ENCODE data around the gene ECE2.
A peak's percentile ranks its signal among the peaks of the same experiment; 100 is the strongest.

The ECE2 gene

DNA sequence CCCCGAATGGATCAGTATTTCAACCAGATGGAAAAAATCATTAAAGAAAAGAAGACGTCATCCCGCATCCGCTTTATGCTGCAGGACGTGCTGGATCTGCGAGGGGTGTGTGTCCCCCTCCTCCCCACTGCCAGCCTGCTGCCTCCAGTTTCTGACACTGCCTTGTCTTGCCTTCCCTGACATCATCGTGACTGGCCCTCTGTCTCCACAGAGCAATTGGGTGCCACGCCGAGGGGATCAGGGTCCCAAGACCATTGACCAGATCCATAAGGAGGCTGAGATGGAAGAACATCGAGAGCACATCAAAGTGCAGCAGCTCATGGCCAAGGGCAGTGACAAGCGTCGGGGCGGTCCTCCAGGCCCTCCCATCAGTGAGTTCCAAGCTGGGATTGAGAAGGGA, 49.4 kb downstream of the ECE2 start:
- Histone ChIP-seq H3K4me3 (ENCODE audit: insufficient read depth, low read depth, low read length) (no peak overlapping the region), H3K36me3 (ENCODE audit: control insufficient read depth, insufficient read depth, low read length) (peaks cover 92% of the 10 kb centered on the region), H3K4me1 (ENCODE audit: control insufficient read depth, insufficient read depth, low read length) (no peaks in the 10 kb centered on the region), H3K9me3 (ENCODE audit: control insufficient read depth, low read length) (no peaks in the 10 kb centered on the region), H3K27ac (ENCODE audit: insufficient read depth, low read depth, low read length, poor library complexity, severe bottlenecking) (no peak overlapping the region), H3K27me3 (ENCODE audit: control insufficient read depth, insufficient read depth, low read length, poor library complexity, severe bottlenecking) (no peaks in the 10 kb centered on the region)
- 94 to 95% methylated on average over 13 of the region's 13 CpGs for WGBS, 2 experiments

DNA sequence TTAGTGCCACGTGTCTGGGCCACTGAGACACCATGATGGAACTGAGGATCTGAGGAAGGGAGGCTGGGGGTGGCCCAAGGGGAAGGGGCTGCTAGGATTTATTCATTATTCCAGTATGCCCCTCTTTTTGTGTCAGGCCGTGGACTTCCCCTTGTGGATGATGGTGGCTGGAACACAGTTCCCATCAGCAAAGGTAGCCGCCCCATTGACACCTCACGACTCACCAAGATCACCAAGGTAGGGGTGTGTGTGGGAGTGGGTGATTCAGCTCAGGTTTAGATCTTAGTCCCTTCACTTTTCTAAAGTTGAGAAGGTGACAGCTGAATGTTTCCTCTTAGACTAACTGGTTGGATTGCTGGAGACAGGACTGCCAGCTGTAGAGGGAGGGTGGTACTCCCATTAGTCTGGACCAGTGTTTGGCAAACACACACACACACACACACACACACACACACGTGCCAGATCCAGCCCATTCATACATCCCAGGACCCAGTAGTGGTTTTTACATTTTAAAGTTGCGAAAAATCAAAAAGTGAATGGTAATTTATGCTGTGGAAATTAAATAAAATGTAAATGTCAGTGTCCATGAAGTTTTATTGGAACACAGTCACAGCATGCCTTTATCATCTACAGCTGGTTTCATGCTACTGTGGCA, 50.0 kb downstream of the ECE2 start:
- Histone ChIP-seq H3K36me3 (ENCODE audit: control insufficient read depth, insufficient read depth, low read length) (peaks cover 86% of the 10 kb centered on the region), H3K9me3 (ENCODE audit: control insufficient read depth, low read length) (no peaks in the 10 kb centered on the region), H3K4me3 (ENCODE audit: insufficient read depth, low read depth, low read length) (no peak overlapping the region), H3K27me3 (ENCODE audit: control insufficient read depth, insufficient read depth, low read length, poor library complexity, severe bottlenecking) (no peaks in the 10 kb centered on the region), H3K4me1 (ENCODE audit: control insufficient read depth, insufficient read depth, low read length) (no peaks in the 10 kb centered on the region), H3K27ac (ENCODE audit: insufficient read depth, low read depth, low read length, poor library complexity, severe bottlenecking) (no peak overlapping the region)
- WGBS, 2 experiments, result 97 to 98% methylated on average over 5 to 6 of the region's 6 CpGs

DNA sequence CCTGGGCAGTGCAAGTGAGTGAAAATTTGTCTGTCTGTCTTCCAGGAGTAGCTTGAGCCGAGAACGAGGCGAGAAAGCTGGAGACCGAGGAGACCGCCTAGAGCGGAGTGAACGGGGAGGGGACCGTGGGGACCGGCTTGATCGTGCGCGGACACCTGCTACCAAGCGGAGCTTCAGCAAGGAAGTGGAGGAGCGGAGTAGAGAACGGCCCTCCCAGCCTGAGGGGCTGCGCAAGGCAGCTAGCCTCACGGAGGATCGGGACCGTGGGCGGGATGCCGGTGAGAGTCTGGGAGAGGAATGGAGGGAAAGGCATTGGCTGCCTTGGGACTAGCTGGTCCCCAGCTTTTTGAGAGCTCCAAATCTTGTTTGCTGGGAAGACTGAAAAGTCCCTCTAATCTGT, 51.3 kb downstream of the ECE2 start:
- Histone ChIP-seq H3K27ac (ENCODE audit: insufficient read depth, low read depth, low read length, poor library complexity, severe bottlenecking) (no peak overlapping the region), H3K9me3 (ENCODE audit: control insufficient read depth, low read length) (no peaks in the 10 kb centered on the region), H3K36me3 (ENCODE audit: control insufficient read depth, insufficient read depth, low read length) (peaks cover 84% of the 10 kb centered on the region), H3K4me3 (ENCODE audit: insufficient read depth, low read depth, low read length) (no peak overlapping the region), H3K4me1 (ENCODE audit: control insufficient read depth, insufficient read depth, low read length) (no peaks in the 10 kb centered on the region), H3K27me3 (ENCODE audit: control insufficient read depth, insufficient read depth, low read length, poor library complexity, severe bottlenecking) (no peaks in the 10 kb centered on the region)
- 97 to 98% methylated on average over 21 of the region's 21 CpGs for WGBS, 2 experiments

DNA sequence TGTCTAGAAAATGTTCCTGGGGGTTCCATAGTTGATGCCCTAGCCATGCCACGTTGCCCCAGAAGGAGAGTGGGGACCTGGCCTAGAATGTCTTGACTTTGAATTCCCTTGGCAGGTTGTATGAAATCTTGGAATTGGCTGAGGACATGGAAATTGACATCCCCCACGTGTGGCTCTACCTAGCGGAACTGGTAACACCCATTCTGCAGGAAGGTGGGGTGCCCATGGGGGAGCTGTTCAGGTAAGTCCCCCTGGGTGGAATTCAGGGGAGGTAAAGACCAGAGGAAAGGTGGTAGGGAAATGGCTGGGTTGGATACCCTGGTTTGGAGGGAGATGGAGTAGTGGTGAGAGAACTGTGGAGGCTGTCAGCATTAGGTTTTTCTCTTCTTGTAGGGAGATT, 52.7 kb downstream of the ECE2 start:
- WGBS, 2 experiments, result 64 to 65% methylated on average over 3 of the region's 3 CpGs
- Histone ChIP-seq H3K36me3 (ENCODE audit: control insufficient read depth, insufficient read depth, low read length) (peaks cover 84% of the 10 kb centered on the region), H3K4me1 (ENCODE audit: control insufficient read depth, insufficient read depth, low read length) (no peaks in the 10 kb centered on the region), H3K27ac (ENCODE audit: insufficient read depth, low read depth, low read length, poor library complexity, severe bottlenecking) (no peak overlapping the region), H3K27me3 (ENCODE audit: control insufficient read depth, insufficient read depth, low read length, poor library complexity, severe bottlenecking) (no peaks in the 10 kb centered on the region), H3K9me3 (ENCODE audit: control insufficient read depth, low read length) (no peaks in the 10 kb centered on the region), H3K4me3 (ENCODE audit: insufficient read depth, low read depth, low read length) (no peak overlapping the region)

DNA sequence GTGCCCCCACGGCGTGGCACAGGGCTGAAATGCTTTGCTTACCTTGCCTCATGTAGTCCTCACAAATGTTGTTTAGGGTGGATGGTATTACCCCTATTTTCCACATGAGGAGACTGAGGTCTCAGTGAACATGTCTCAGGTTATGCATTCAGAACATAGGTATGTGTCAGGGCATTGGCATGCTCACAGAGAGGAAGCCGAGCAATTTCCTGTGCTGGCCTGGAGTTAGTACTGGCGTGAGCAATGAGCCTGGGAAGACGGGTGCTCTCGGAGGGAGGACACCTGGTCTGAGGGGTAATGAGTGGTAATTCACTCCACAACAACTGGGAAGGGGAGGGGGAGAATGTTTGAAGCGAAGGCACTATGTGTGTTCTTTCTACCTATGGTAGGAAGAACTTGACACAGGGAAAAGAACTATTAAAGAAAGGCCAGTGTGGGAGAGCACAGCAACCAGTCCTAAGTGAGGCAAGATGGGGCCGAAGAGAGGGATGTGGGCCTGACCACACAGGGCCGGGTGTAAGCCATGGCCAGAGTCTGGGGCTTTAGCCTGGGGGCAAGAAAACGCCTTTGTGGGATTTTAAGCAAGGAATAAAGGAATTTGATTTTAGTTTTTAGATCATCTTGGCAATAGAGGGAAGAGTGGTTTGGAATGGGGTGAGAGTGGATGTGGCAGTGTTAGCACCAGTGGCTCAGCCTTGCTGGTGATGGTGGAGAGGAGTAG, 56.7 kb downstream of the ECE2 start:
- Histone ChIP-seq H3K9me3 (ENCODE audit: control insufficient read depth, low read length) (no peaks in the 10 kb centered on the region), H3K36me3 (ENCODE audit: control insufficient read depth, insufficient read depth, low read length) (peaks cover 52% of the 10 kb centered on the region), H3K4me3 (ENCODE audit: insufficient read depth, low read depth, low read length) (no peak overlapping the region), H3K4me1 (ENCODE audit: control insufficient read depth, insufficient read depth, low read length) (peaks cover 12% of the 10 kb centered on the region), H3K27ac (ENCODE audit: insufficient read depth, low read depth, low read length, poor library complexity, severe bottlenecking) (no peak overlapping the region), H3K27me3 (ENCODE audit: control insufficient read depth, insufficient read depth, low read length, poor library complexity, severe bottlenecking) (no peaks in the 10 kb centered on the region)
- WGBS, 2 experiments, result 94 to 96% methylated on average over 10 of the region's 10 CpGs

DNA sequence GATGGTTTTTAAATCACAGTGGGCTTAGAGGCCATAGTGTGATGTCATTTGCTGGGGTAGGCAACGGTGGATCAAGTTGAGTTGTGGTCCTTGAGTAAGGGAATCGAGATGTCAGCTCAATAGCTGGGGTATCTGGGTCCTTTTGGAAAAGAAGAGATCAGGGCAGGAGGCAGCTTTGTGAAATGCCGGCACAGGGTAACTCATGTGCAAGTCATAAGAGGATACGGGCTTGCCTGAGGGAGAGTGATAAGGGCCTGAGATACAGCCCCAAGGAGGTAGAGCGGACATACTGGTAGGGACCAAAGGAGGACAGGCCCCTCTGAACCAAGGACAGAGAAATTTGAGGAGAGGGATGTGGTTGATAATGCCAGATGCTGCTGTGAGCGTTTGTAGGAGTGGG, 57.4 kb downstream of the ECE2 start:
- H3K27ac ChIP-seq (ENCODE audit: insufficient read depth, low read depth, low read length, poor library complexity, severe bottlenecking), result no peak overlapping the region
- peaks cover 46% of the 10 kb centered on the region for H3K36me3 ChIP-seq (ENCODE audit: control insufficient read depth, insufficient read depth, low read length)
- H3K4me1 ChIP-seq (ENCODE audit: control insufficient read depth, insufficient read depth, low read length), result peaks cover 16% of the 10 kb centered on the region

DNA sequence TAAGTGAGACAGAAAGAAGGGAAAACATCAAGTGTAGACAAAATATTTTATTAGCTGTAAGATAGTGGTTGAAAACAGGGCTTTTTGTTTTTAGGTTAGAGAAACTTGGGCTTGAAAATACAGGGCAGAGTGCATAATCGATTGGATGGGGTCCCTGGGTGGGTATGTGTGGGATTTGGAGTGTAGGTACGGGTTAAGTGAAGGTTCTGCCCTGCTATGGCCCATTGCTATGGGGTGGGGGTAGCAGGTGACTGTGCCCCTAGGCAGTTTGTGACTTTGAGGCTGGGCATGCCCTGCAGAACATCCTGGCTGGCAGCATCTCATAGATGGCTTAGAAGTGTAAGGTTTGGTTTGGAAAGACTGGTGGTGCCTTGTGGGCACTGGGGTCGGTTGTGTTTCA, 57.9 kb downstream of the ECE2 start:
- Histone ChIP-seq H3K36me3 (ENCODE audit: control insufficient read depth, insufficient read depth, low read length) (peaks cover 41% of the 10 kb centered on the region), H3K4me1 (ENCODE audit: control insufficient read depth, insufficient read depth, low read length) (peaks cover 22% of the 10 kb centered on the region), H3K27me3 (ENCODE audit: control insufficient read depth, insufficient read depth, low read length, poor library complexity, severe bottlenecking) (no peaks in the 10 kb centered on the region), H3K27ac (ENCODE audit: insufficient read depth, low read depth, low read length, poor library complexity, severe bottlenecking) (no peak overlapping the region), H3K4me3 (ENCODE audit: insufficient read depth, low read depth, low read length) (no peak overlapping the region), H3K9me3 (ENCODE audit: control insufficient read depth, low read length) (no peaks in the 10 kb centered on the region)
- WGBS, 2 experiments, result 91 to 94% methylated on average over 3 of the region's 3 CpGs

More for the DNA sequence above, 57.4 kb downstream of the ECE2 start:
- H3K9me3 ChIP-seq (ENCODE audit: control insufficient read depth, low read length), result no peaks in the 10 kb centered on the region
- no peaks in the 10 kb centered on the region for H3K27me3 ChIP-seq (ENCODE audit: control insufficient read depth, insufficient read depth, low read length, poor library complexity, severe bottlenecking)
- 95 to 96% methylated on average over 6 of the region's 6 CpGs for WGBS, 2 experiments
- no peak overlapping the region for H3K4me3 ChIP-seq (ENCODE audit: insufficient read depth, low read depth, low read length)

DNA sequence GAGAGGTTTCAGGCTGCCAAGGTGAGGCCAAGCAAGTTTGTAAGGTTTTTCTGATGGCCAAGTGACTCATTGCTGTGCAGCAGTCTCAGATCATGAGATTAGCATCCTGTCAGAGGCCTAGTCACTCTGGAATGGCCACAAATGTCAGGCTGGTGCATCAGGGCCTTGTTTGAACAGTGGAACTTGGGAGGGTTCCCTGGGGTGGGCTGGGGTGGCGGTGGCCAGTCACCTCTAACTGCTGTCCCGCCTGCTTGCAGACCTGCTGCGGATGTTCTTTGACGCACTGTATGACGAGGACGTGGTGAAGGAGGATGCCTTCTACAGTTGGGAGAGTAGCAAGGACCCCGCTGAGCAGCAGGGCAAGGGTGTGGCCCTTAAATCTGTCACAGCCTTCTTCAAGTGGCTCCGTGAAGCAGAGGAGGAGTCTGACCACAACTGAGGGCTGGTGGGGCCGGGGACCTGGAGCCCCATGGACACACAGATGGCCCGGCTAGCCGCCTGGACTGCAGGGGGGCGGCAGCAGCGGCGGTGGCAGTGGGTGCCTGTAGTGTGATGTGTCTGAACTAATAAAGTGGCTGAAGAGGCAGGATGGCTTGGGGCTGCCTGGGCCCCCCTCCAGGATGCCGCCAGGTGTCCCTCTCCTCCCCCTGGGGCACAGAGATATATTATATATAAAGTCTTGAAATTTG, 58.8 kb downstream of the ECE2 start:
- Histone ChIP-seq H3K4me3 (ENCODE audit: insufficient read depth, low read depth, low read length) (no peak overlapping the region), H3K9me3 (ENCODE audit: control insufficient read depth, low read length) (no peaks in the 10 kb centered on the region), H3K27ac (ENCODE audit: insufficient read depth, low read depth, low read length, poor library complexity, severe bottlenecking) (peak overlapping the region; percentile 23), H3K36me3 (ENCODE audit: control insufficient read depth, insufficient read depth, low read length) (peaks cover 32% of the 10 kb centered on the region), H3K27me3 (ENCODE audit: control insufficient read depth, insufficient read depth, low read length, poor library complexity, severe bottlenecking) (no peaks in the 10 kb centered on the region), H3K4me1 (ENCODE audit: control insufficient read depth, insufficient read depth, low read length) (peaks cover 27% of the 10 kb centered on the region)
- WGBS, 2 experiments, result 91 to 93% methylated on average over 14 to 15 of the region's 15 CpGs

DNA sequence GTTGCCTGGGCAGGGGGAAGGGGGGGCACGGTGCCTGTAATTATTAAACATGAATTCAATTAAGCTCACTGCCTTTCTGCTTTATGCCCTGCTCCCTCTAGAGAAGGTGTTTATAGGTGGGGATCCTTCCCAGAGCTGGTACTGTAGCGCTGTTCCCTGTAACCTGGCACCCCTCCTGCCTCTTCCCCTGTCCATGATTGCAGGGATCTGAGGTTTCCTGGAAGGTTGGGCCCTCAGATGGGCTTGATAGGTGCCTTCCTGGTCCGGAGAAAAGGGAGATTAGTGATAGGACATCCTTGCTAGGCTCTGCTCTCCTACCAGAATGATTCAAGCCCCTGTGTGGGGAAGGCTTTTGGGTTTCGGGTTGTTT, 59.5 kb downstream of the ECE2 start:
- Histone ChIP-seq H3K4me3 (ENCODE audit: insufficient read depth, low read depth, low read length) (peak overlapping the region; percentile 68), H3K4me1 (ENCODE audit: control insufficient read depth, insufficient read depth, low read length) (peaks cover 27% of the 10 kb centered on the region), H3K27me3 (ENCODE audit: control insufficient read depth, insufficient read depth, low read length, poor library complexity, severe bottlenecking) (no peaks in the 10 kb centered on the region), H3K36me3 (ENCODE audit: control insufficient read depth, insufficient read depth, low read length) (peaks cover 31% of the 10 kb centered on the region), H3K9me3 (ENCODE audit: control insufficient read depth, low read length) (no peaks in the 10 kb centered on the region), H3K27ac (ENCODE audit: insufficient read depth, low read depth, low read length, poor library complexity, severe bottlenecking) (peak overlapping the region; percentile 95)
- 77 to 87% methylated on average over 4 of the region's 4 CpGs for WGBS, 2 experiments
